GM19193 (cell line): Measurements from ENCODE around the gene TRAK2.

Experiments
- POLR2A ChIP-seq: IDR thresholded peaks from 4 replicates; pipeline ENCODE4 v1.6.1; 2011; ENCODE audit not compliant: insufficient read depth, insufficient read length; ENCODE audit errors: extremely low read depth

TRAK2 gene

GRCh38 chr2:201451292-201452057, at the start of gene TRAK2, which contains the start of gene STRADB:
TRAK2 (minus strand) TSS chr2:201451458; CDS start chr2:201420507, 30,951 bp downstream.
STRADB (plus strand) TSS chr2:201451740; CDS start chr2:201454841, 3,101 bp downstream.
- peak; percentile 94 for TF ChIP-seq POLR2A

GRCh38 chr2:201500534-201500933, 49.3 kb upstream of the TRAK2 start:
- no peak for TF ChIP-seq POLR2A

- TF ChIP-seq POLR2A = no peak
Measured at GRCh38 chr2:201496785-201497184, 45.5 kb upstream of the TRAK2 start.

GRCh38 chr2:201490291-201490690, 39.0 kb upstream of the TRAK2 start:
- no peak for TF ChIP-seq POLR2A

GRCh38 chr2:201484805-201485204, 33.5 kb upstream of the TRAK2 start:
- TF ChIP-seq POLR2A = no peak

GRCh38 chr2:201483342-201483741, 32.1 kb upstream of the TRAK2 start:
- TF ChIP-seq POLR2A = no peak

GRCh38 chr2:201482543-201482942, 31.3 kb upstream of the TRAK2 start:
- TF ChIP-seq POLR2A = no peak

GRCh38 chr2:201472411-201472810, 21.2 kb upstream of the TRAK2 start:
- TF ChIP-seq POLR2A = no peak

GRCh38 chr2:201471732-201472393, 20.6 kb upstream of the TRAK2 start:
- TF ChIP-seq POLR2A = no peak

GRCh38 chr2:201470821-201471731, 19.8 kb upstream of the TRAK2 start:
- no peak for TF ChIP-seq POLR2A

- no peak for TF ChIP-seq POLR2A
Measured at GRCh38 chr2:201467666-201468065, 16.4 kb upstream of the TRAK2 start.

- no peak for TF ChIP-seq POLR2A
Measured at GRCh38 chr2:201466050-201466675, 14.9 kb upstream of the TRAK2 start.

GRCh38 chr2:201465524-201465971, 14.3 kb upstream of the TRAK2 start:
- no peak for TF ChIP-seq POLR2A

- no peak for TF ChIP-seq POLR2A
Measured at GRCh38 chr2:201464547-201464946, 13.3 kb upstream of the TRAK2 start.

GRCh38 chr2:201460532-201460931, 9.3 kb upstream of the TRAK2 start:
- no peak for TF ChIP-seq POLR2A

GRCh38 chr2:201458381-201458780, 7.1 kb upstream of the TRAK2 start:
- no peak for TF ChIP-seq POLR2A
